ENCODE results near the gene OPA1. TPM values are rescaled to one million over a fixed set of nuclear protein-coding genes. Genes with fewer than 3 reads are reported as not detected.

OPA1 gene
- total and polyA plus RNA-seq, 2 of the 4 experiments (the other 2 are of a cell fraction), result 17.8 to 73.7 TPM

DNA sequence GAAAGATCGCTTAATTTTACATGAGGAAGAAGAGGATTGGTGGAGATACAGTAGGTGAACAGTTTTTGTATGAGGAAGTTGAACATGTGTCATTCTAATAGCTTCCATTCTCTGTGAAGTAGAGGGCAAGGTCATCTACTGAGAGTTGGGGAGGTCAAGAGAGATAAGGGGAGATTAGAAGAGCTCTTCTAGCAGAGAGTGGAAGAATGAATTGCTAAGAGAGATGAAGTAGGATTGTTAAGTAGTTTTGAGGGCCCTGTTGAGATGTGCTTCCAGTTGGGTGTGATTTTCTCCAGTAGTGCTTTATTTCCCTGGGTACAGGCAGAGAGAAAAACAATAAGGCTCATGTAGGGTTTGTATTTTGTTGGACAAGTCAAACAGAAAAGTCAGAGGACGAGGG, 5.2 kb downstream of the OPA1 start:
- H3K4ac ChIP-seq (ENCODE audit: low read depth, low read length), result no peak overlapping the region
- H2BK20ac ChIP-seq (ENCODE audit: low read depth, low read length), result no peak overlapping the region
- H3K27me3 ChIP-seq (ENCODE audit: control insufficient read depth, insufficient read depth, low read length), result no peaks in the 10 kb centered on the region
- H3K4me2 ChIP-seq (ENCODE audit: low read depth, low read length), result no peak overlapping the region
- H3K9me3 ChIP-seq (ENCODE audit: control insufficient read depth, insufficient read depth, low read length), result no peaks in the 10 kb centered on the region
- no peak for DNase-seq
- no peak overlapping the region for H2BK15ac ChIP-seq (ENCODE audit: low read depth, low read length)
- dilution Hi-C loops (cut with HindIII; ENCODE audit: low sequenced_read_pairs, unreplicated experiment), result no loop called here
- ChIA-PET POLR2A (ENCODE audit: unreplicated experiment) (no interaction called here), CTCF (interaction anchor here (0.5 kb wide), 1 partner anchor 14 kb away, joined by 3 read pairs; no protein-coding TSS in a partner anchor)
- no peak overlapping the region for H2BK5ac ChIP-seq (ENCODE audit: low read depth, low read length, poor library complexity, severe bottlenecking)
- H4K8ac ChIP-seq (ENCODE audit: low read depth in 2 of 2, low read length in 2 of 2), result no peak overlapping the region
- peaks cover 18 to 54% of the 10 kb centered on the region in 2 experiments for H3K79me1 ChIP-seq (ENCODE audit: low read depth in 1 of 2, low read length in 2 of 2)
- H4K20me1 ChIP-seq (ENCODE audit: insufficient read depth, low read length), result peaks cover 18% of the 10 kb centered on the region; the same call in 1 of the 2 replicates
- no peak for TF ChIP-seq RAD21 (IDR thresholded peaks at IDR 0.05; ENCODE audit: low read length)
- no peak for TF ChIP-seq NFE2L2 (IDR thresholded peaks at IDR 0.05; ENCODE audit: low read depth, low read length)
- no peak for TF ChIP-seq USF2 (IDR thresholded peaks at IDR 0.05; ENCODE audit: low read depth, low read length)
- no peak for TF ChIP-seq MAFK (IDR thresholded peaks at IDR 0.05; ENCODE audit: low read depth, low read length)
- no peak for TF ChIP-seq MAZ (IDR thresholded peaks at IDR 0.05; ENCODE audit: borderline replicate concordance, low read depth, low read length)
- no peak for TF ChIP-seq POLR2A (IDR thresholded peaks at IDR 0.05; ENCODE audit: low read depth, low read length)
- TF ChIP-seq, protein P1, sequence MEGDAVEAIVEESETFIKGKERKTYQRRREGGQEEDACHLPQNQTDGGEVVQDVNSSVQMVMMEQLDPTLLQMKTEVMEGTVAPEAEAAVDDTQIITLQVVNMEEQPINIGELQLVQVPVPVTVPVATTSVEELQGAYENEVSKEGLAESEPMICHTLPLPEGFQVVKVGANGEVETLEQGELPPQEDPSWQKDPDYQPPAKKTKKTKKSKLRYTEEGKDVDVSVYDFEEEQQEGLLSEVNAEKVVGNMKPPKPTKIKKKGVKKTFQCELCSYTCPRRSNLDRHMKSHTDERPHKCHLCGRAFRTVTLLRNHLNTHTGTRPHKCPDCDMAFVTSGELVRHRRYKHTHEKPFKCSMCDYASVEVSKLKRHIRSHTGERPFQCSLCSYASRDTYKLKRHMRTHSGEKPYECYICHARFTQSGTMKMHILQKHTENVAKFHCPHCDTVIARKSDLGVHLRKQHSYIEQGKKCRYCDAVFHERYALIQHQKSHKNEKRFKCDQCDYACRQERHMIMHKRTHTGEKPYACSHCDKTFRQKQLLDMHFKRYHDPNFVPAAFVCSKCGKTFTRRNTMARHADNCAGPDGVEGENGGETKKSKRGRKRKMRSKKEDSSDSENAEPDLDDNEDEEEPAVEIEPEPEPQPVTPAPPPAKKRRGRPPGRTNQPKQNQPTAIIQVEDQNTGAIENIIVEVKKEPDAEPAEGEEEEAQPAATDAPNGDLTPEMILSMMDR (conservative IDR thresholded peaks at IDR 0.05; ENCODE audit: low read depth, low read length), result no peak
- TF ChIP-seq CHD1 (IDR thresholded peaks at IDR 0.05; ENCODE audit: low read depth, low read length), result no peak
- TF ChIP-seq MXI1 (IDR thresholded peaks at IDR 0.05; ENCODE audit: borderline replicate concordance, low read depth, low read length), result no peak
- TF ChIP-seq, protein P2, sequence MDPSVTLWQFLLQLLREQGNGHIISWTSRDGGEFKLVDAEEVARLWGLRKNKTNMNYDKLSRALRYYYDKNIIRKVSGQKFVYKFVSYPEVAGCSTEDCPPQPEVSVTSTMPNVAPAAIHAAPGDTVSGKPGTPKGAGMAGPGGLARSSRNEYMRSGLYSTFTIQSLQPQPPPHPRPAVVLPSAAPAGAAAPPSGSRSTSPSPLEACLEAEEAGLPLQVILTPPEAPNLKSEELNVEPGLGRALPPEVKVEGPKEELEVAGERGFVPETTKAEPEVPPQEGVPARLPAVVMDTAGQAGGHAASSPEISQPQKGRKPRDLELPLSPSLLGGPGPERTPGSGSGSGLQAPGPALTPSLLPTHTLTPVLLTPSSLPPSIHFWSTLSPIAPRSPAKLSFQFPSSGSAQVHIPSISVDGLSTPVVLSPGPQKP (IDR thresholded peaks at IDR 0.05; ENCODE audit: borderline replicate concordance, low read depth, low read length), result no peak
- TF ChIP-seq BHLHE40 (IDR thresholded peaks at IDR 0.05; ENCODE audit: low read depth, low read length), result no peak
- no peak for TF ChIP-seq SMC3 (IDR thresholded peaks at IDR 0.05; ENCODE audit: low read depth, low read length)
- H3K18ac ChIP-seq (ENCODE audit: low read depth, low read length), result no peak overlapping the region
- no peak overlapping the region for H3K56ac ChIP-seq (ENCODE audit: extremely low read depth, insufficient read depth, low read length)
- H4K91ac ChIP-seq (ENCODE audit: insufficient read depth, low read depth, low read length), result no peak overlapping the region
- H3K36me3 ChIP-seq (ENCODE audit: control insufficient read depth, insufficient read depth, low read length), result peaks cover 1% of the 10 kb centered on the region
- no peak for ATAC-seq (ENCODE audit: low read depth)
- intact Hi-C loops (cut with micrococcal nuclease), result no loop called here
- no peak overlapping the region for H2AK5ac ChIP-seq (ENCODE audit: low read depth, low read length)
- H2AFZ ChIP-seq (replicated peaks; ENCODE audit: low read length, poor library complexity), result no peak overlapping the region
- H3K14ac ChIP-seq (replicated peaks; ENCODE audit: low read depth, low read length), result no peak overlapping the region
- no peak overlapping the region for H3K23ac ChIP-seq (ENCODE audit: low read depth, low read length)
- BruUV-seq (replicated peaks), result no TSS peak
- no peak overlapping the region for H3K27ac ChIP-seq (ENCODE audit: insufficient read depth, low read length)
- no peak overlapping the region for H3K9ac ChIP-seq (ENCODE audit: low read depth, low read length)
- no CpG with 5 or more reads among the region's 2 CpGs for WGBS, 2 experiments (ENCODE audit: extremely low coverage in 2 of 2, insufficient read length in 1 of 2)
- no peak overlapping the region for H3K4me3 ChIP-seq (ENCODE audit: insufficient read depth, low read depth, low read length)
- H2AK9ac ChIP-seq (replicated peaks; ENCODE audit: low read depth, low read length, poor library complexity), result no peak overlapping the region
- in situ Hi-C loops (cut with MboI; ENCODE audit: low sequenced_read_pairs), result no loop called here
- no peak overlapping the region for H2BK120ac ChIP-seq (ENCODE audit: low read depth, low read length)
- no peaks in the 10 kb centered on the region for H3K4me1 ChIP-seq (ENCODE audit: control insufficient read depth, insufficient read depth, low read length)
- H3K9me1 ChIP-seq (ENCODE audit: insufficient read depth, low read length), result no peaks in the 10 kb centered on the region
- H4K5ac ChIP-seq (ENCODE audit: low read depth, low read length), result no peak overlapping the region
